GM18909 (cell line): ENCODE results near the gene RRP12.

Experiments used
- ATAC-seq: cut with Tn5 transposase; IDR thresholded peaks from one replicate; pipeline ENCODE4 v1.9.1; 2021; ENCODE audit warnings: mild to moderate bottlenecking; ENCODE audit not compliant: unreplicated experiment, poor library complexity

RRP12 gene

GRCh38 chr10:97338041-97338440 lies 63.1 kb downstream of the RRP12 start:
- ATAC-seq = no peak

- no peak for ATAC-seq
These were observed 64.0 kb downstream of the RRP12 start for GRCh38 chr10:97336942-97337831.

GRCh38 chr10:97336446-97336845 lies 64.7 kb downstream of the RRP12 start:
- ATAC-seq = no peak

- no peak for ATAC-seq
These were observed 65.1 kb downstream of the RRP12 start for GRCh38 chr10:97336006-97336405.

GRCh38 chr10:97335188-97335619 lies 65.9 kb downstream of the RRP12 start:
- ATAC-seq = no peak

GRCh38 chr10:97334370-97335175 lies 66.6 kb downstream of the RRP12 start, which contains the start of gene FRAT2:
TSS of gene FRAT2 (minus strand) at chr10:97334729. CDS start at chr10:97334572, 157 bp downstream.
- ATAC-seq = peak; percentile 84

- ATAC-seq = peak; percentile 26
These were observed 67.4 kb downstream of the RRP12 start for GRCh38 chr10:97333601-97334369.

GRCh38 chr10:97333351-97333600 lies 67.9 kb downstream of the RRP12 start:
- no peak for ATAC-seq

GRCh38 chr10:97332591-97333350 lies 68.4 kb downstream of the RRP12 start:
- ATAC-seq = no peak

- ATAC-seq = no peak
These were observed 69.9 kb downstream of the RRP12 start for GRCh38 chr10:97331153-97331703.

- no peak for ATAC-seq
These were observed 71.4 kb downstream of the RRP12 start for GRCh38 chr10:97329766-97330165.

- no peak for ATAC-seq
These were observed 72.3 kb downstream of the RRP12 start for GRCh38 chr10:97328646-97329453.

GRCh38 chr10:97327348-97328294 lies 73.5 kb downstream of the RRP12 start:
- ATAC-seq = no peak

- no peak for ATAC-seq
These were observed 75.4 kb downstream of the RRP12 start for GRCh38 chr10:97325754-97326153.

- no peak for ATAC-seq
These were observed 77.6 kb downstream of the RRP12 start for GRCh38 chr10:97323501-97323900.

- no peak for ATAC-seq
These were observed 79.3 kb downstream of the RRP12 start for GRCh38 chr10:97321804-97322190.

- ATAC-seq = no peak
These were observed 79.9 kb downstream of the RRP12 start for GRCh38 chr10:97321032-97321803.
